OCI-LY3 (cell line): ENCODE results near the gene MOGAT2.
A peak's percentile ranks its signal among the peaks of the same experiment; 100 is the strongest.

Experiments
- H2AFZ ChIP-seq: fragments of 200-600, 300-600 bp; shearing (Covaris generic); 2 replicates; pipeline ENCODE4 v1.6.0; 2014; ENCODE audit warnings: antibody characterized with exemption, low read depth, low read length
- H3K27ac ChIP-seq: fragments of 200-600, 300-600 bp; sonication (generic); 2 replicates; pipeline ENCODE4 v1.5.1; 2014; ENCODE audit warnings: mild to moderate bottlenecking, low read length, moderate library complexity, mixed read lengths
- H3K27me3 ChIP-seq: fragments of 200-600, 300-600 bp; sonication (generic); 2 replicates; pipeline ENCODE4 v1.6.1; 2014; ENCODE audit warnings: low read depth, low read length, mixed read lengths
- H3K36me3 ChIP-seq: fragments of 200-600, 300-600 bp; sonication (generic); replicated peaks from 2 replicates; pipeline ENCODE3; 2014; ENCODE audit warnings: low read depth, low read length, mixed read lengths
- H3K4me1 ChIP-seq: fragments of 300-600, 200-600 bp; sonication (generic); 2 replicates; pipeline ENCODE4 v1.6.1; 2014; ENCODE audit warnings: low read length, mixed read lengths
- H3K4me2 ChIP-seq: fragments of 200-600, 300-600 bp; sonication (generic); 2 replicates; pipeline ENCODE4 v1.6.1; 2014; ENCODE audit warnings: low read length, mixed read lengths
- H3K4me3 ChIP-seq: fragments of 300-600, 200-600 bp; sonication (generic); 2 replicates; pipeline ENCODE4 v1.5.1; 2014; ENCODE audit warnings: antibody characterized with exemption, mild to moderate bottlenecking, low read length, moderate library complexity
- H3K79me2 ChIP-seq: fragments of 300-600, 200-600 bp; shearing (Covaris generic); 2 replicates; pipeline ENCODE4 v1.6.1; 2014; ENCODE audit warnings: mild to moderate bottlenecking, low read length, mixed read lengths
- H3K9ac ChIP-seq: fragments of 300-600, 200-600 bp; shearing (Covaris generic); 2 replicates; pipeline ENCODE4 v1.6.0; 2014; ENCODE audit warnings: mild to moderate bottlenecking, low read length, moderate library complexity
- H3K9me3 ChIP-seq: fragments of 200-600, 300-600 bp; shearing (Covaris generic); 2 replicates; pipeline ENCODE4 v1.6.1; 2014; ENCODE audit warnings: low read length, mixed read lengths; ENCODE audit not compliant: insufficient read depth
- H4K20me1 ChIP-seq: fragments of 200-600, 300-600 bp; sonication (generic); 2 replicates; pipeline ENCODE4 v1.6.1; 2016; ENCODE audit warnings: low read length, mixed read lengths; ENCODE audit not compliant: insufficient read depth
- EZH2phosphoT487 ChIP-seq: fragments of 200-600 bp; shearing (Covaris generic); IDR thresholded peaks from 2 replicates; pipeline ENCODE4 v1.6.1; 2018; ENCODE audit warnings: antibody characterized with exemption, mixed run types, low read depth
- TF ChIP-seq, protein P1 (sequence below): fragments of 200-600, 300-600 bp; sonication (generic); IDR thresholded peaks from 2 replicates; pipeline ENCODE4 v1.5.1; 2014; ENCODE audit warnings: antibody characterized with exemption, low read length, low read depth

Gene MOGAT2

DNA sequence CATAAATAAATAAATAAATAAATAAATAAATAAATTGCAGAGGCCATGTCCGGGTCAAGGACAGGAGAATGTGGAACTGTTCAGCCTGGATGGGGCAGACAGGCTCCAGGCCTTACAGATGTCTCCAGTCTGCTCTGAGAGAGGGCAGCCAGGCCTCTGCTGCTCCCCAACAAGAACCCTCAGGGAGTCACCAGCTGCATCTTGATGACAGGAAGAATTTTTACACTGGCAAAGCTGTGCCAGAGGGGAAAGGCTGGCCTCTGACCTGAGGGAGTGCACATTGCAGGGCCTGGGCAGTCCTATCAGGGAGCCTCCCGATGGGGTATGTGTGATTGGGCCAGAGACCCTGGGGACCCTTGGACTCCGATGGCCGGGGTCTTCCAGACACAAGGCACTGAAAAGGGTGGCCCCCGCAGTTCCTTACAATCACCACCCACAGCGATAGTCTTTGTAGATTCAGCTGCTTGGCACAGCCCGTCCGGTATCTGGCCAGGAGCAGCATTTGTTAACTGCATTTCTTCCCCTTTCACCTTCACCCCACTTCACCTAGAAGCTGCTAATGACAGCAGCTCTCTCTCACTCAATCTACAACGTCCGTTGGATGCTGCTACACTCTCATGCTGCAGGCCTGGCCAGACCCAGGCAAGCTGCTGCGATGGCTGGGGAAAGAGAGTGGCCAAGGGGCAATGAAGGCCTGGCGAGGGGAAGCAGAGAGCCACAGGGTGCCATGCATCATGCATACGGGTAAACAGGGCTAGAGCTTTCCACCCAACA, 8.1 kb downstream of the MOGAT2 start:
- H3K79me2 ChIP-seq: no peaks in the 10 kb centered on the region
- H3K4me1 ChIP-seq: no peaks in the 10 kb centered on the region; the same call in 1 of the 2 replicates
- H3K4me3 ChIP-seq: no peak overlapping the region
- H4K20me1 ChIP-seq: no peaks in the 10 kb centered on the region
- H3K9me3 ChIP-seq: no peaks in the 10 kb centered on the region
- H3K36me3 ChIP-seq: no peaks in the 10 kb centered on the region
- H3K27me3 ChIP-seq: no peaks in the 10 kb centered on the region
- H3K9ac ChIP-seq: no peak overlapping the region
- TF ChIP-seq, protein P1, sequence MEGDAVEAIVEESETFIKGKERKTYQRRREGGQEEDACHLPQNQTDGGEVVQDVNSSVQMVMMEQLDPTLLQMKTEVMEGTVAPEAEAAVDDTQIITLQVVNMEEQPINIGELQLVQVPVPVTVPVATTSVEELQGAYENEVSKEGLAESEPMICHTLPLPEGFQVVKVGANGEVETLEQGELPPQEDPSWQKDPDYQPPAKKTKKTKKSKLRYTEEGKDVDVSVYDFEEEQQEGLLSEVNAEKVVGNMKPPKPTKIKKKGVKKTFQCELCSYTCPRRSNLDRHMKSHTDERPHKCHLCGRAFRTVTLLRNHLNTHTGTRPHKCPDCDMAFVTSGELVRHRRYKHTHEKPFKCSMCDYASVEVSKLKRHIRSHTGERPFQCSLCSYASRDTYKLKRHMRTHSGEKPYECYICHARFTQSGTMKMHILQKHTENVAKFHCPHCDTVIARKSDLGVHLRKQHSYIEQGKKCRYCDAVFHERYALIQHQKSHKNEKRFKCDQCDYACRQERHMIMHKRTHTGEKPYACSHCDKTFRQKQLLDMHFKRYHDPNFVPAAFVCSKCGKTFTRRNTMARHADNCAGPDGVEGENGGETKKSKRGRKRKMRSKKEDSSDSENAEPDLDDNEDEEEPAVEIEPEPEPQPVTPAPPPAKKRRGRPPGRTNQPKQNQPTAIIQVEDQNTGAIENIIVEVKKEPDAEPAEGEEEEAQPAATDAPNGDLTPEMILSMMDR: no peak
- TF ChIP-seq EZH2phosphoT487: no peak
- no peak overlapping the region for H3K4me2 ChIP-seq
- no peak overlapping the region for H3K27ac ChIP-seq
- no peak overlapping the region for H2AFZ ChIP-seq

DNA sequence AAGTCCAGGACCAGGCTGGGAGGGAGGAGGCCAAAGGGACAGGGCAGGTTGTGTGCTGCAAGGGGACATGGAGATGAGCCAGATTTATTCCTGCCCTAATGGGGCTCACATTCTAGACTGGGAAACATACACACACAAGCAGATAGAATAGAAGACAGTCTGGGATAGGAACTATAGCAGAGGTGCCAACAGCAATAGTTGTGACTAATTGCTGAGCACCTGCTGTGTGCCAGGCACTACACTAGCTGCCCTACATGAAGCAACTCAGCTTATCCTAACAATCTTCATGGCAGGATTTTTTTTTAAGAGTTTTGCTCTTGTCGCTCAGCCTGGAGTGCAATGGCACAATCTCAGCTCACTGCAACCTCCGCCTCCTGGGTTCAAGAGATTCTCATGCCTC, 11.4 kb downstream of the MOGAT2 start:
- no peak for TF ChIP-seq EZH2phosphoT487
- TF ChIP-seq, protein P1: no peak
- no peak overlapping the region for H3K9ac ChIP-seq
- H4K20me1 ChIP-seq: no peaks in the 10 kb centered on the region
- H3K36me3 ChIP-seq: no peaks in the 10 kb centered on the region
- H3K79me2 ChIP-seq: no peaks in the 10 kb centered on the region
- H3K27ac ChIP-seq: no peak overlapping the region
- no peak overlapping the region for H3K4me3 ChIP-seq
- H3K27me3 ChIP-seq: no peaks in the 10 kb centered on the region
- no peaks in the 10 kb centered on the region for H3K4me1 ChIP-seq
- H2AFZ ChIP-seq: no peak overlapping the region
- H3K9me3 ChIP-seq: no peaks in the 10 kb centered on the region
- H3K4me2 ChIP-seq: no peak overlapping the region

DNA sequence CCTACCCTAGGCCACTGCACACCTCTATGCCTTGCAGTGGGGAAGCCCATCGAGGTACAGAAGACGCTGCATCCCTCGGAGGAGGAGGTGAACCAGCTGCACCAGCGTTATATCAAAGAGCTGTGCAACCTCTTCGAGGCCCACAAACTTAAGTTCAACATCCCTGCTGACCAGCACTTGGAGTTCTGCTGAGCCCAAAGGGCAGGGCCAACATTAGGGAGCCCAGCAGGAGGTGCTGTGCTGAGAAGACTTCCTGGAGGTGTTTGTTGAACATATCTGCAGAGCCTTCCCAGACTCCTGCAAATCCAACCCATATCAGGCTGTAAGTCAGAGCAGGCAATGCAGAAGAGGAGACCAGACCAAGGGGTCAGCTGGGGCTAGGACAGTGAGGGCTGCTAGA, 13.5 kb downstream of the MOGAT2 start:
- Histone ChIP-seq H2AFZ (no peak overlapping the region), H3K27ac (no peak overlapping the region), H3K27me3 (no peaks in the 10 kb centered on the region), H3K79me2 (no peaks in the 10 kb centered on the region), H3K36me3 (no peaks in the 10 kb centered on the region), H3K4me2 (no peak overlapping the region), H3K9me3 (no peaks in the 10 kb centered on the region), H3K9ac (no peak overlapping the region), H3K4me3 (no peak overlapping the region), H3K4me1 (no peaks in the 10 kb centered on the region), H4K20me1 (no peaks in the 10 kb centered on the region)
- TF ChIP-seq, protein P1: 0 out of 2 replicates have a peak, but pooled peaks have one; percentile 11
- TF ChIP-seq EZH2phosphoT487: no peak

DNA sequence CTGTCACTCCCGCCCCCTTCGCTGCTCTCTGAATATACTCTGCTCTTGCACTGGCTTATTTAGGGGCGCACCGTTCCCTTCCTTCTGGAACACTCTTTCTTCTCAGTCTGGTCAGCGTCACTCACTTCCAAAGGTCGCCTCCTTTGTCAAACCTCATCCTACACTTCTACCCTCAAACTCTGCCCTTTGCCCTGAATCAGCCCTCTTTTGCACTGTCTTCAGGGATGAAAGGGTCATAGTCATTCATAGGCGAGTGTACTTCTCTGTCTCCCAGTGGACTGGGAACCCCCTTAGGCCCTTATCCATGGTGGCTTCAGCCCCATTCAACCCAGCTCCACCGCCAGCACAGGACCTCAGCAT, 15.4 kb downstream of the MOGAT2 start:
- Histone ChIP-seq H3K9me3 (no peaks in the 10 kb centered on the region), H3K4me3 (no peak overlapping the region), H3K9ac (no peak overlapping the region), H3K79me2 (no peaks in the 10 kb centered on the region), H4K20me1 (no peaks in the 10 kb centered on the region), H3K36me3 (no peaks in the 10 kb centered on the region), H3K4me2 (no peak overlapping the region), H3K27me3 (peaks cover 12% of the 10 kb centered on the region; the same call in 1 of the 2 replicates), H3K27ac (no peak overlapping the region), H3K4me1 (no peaks in the 10 kb centered on the region), H2AFZ (no peak overlapping the region)
- no peak for TF ChIP-seq EZH2phosphoT487
- TF ChIP-seq, protein P1: no peak
